ENCODE results near the gene NFYB. TPM values are rescaled to one million over a fixed set of nuclear protein-coding genes. Genes with fewer than 3 reads are reported as not detected.
"Not testable (repeated sequence)": the region's sequence is repeated elsewhere in the genome, so short reads cannot be mapped to it uniquely, and the experiment has no call there.

NFYB gene
- total RNA-seq, 2 donors from 2014 or later: 13.1 to 18.5 TPM

DNA sequence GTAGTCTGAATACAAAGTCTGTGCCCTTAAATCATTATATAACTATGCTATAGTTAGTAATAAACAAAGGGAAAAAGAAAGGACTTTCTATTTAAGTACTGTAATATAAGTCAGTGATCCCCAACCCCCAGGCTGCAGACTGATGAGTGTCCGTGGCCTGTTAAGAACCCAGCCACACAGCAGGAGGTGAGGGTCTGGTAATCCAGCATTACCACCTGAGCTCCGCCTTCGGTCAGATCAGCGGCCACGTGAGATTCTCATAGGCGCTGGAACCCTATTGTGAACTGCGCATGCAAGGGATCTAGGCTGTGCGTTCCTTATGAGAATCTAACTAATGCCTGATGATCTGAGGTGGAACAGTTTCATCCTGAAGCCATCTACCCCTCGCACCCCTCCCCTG, 15.7 kb downstream of the NFYB start:
- H3K27ac Mint-ChIP-seq: no peak overlapping the region
- no peaks in the 10 kb centered on the region for H3K27me3 Mint-ChIP-seq
- DNase-seq (ENCODE audit: low spot score) (no peak), ATAC-seq (no peak)
- H3K36me3 Mint-ChIP-seq: peaks cover 10% of the 10 kb centered on the region
- H3K9me3 Mint-ChIP-seq: no peaks in the 10 kb centered on the region
- no peak overlapping the region for H3K4me3 Mint-ChIP-seq
- H3K4me1 Mint-ChIP-seq (ENCODE audit: low read depth in 2 of 2): no peaks in the 10 kb centered on the region

DNA sequence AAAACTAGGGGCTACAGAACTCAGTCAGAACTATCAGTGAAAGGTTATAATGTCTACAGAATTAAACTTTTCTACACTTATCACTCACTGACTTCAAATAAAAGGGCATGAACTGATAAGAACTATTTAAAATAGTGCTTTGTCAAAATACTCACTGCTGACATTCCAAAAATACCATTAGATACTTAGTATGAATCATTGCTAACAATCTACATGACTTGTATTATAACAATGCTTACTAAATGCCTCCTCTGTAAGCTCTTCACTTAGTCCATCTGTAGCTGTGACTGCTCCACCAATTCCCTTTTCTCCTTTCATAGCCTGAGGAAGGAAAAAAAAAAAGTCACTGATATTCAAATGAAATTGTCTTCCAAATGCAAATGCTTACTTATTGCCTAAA, 17.0 kb downstream of the NFYB start:
- ATAC-seq (no peak), DNase-seq (ENCODE audit: low spot score) (no peak)
- Mint-ChIP-seq H3K9me3 (no peaks in the 10 kb centered on the region), H3K4me1 (ENCODE audit: low read depth in 2 of 2) (no peaks in the 10 kb centered on the region), H3K27me3 (no peaks in the 10 kb centered on the region), H3K27ac (no peak overlapping the region), H3K4me3 (no peak overlapping the region), H3K36me3 (peaks cover 4% of the 10 kb centered on the region)

GRCh38 chr12:104115587-104115975, 22.4 kb downstream of the NFYB start:
- ATAC-seq: no peak
- Mint-ChIP-seq H3K27me3 (no peaks in the 10 kb centered on the region), H3K36me3 (peaks cover 5% of the 10 kb centered on the region), H3K9me3 (no peaks in the 10 kb centered on the region), H3K4me1 (ENCODE audit: low read depth in 2 of 2) (peaks cover 5 to 10% of the 10 kb centered on the region in 2 donors), H3K27ac (peak overlapping the region in 1 of 2 donors; percentile 47), H3K4me3 (no peak overlapping the region)
- DNase-seq (ENCODE audit: low spot score): no peak

- peaks cover 5 to 10% of the 10 kb centered on the region in 2 donors for H3K4me1 Mint-ChIP-seq (ENCODE audit: low read depth in 2 of 2)
- not testable (repeated sequence) for H3K27me3 Mint-ChIP-seq; H3K4me3 Mint-ChIP-seq; ATAC-seq; H3K27ac Mint-ChIP-seq; DNase-seq (ENCODE audit: low spot score); H3K36me3 Mint-ChIP-seq; H3K9me3 Mint-ChIP-seq
Observed at GRCh38 chr12:104114834-104115586, 23.0 kb downstream of the NFYB start.

DNA sequence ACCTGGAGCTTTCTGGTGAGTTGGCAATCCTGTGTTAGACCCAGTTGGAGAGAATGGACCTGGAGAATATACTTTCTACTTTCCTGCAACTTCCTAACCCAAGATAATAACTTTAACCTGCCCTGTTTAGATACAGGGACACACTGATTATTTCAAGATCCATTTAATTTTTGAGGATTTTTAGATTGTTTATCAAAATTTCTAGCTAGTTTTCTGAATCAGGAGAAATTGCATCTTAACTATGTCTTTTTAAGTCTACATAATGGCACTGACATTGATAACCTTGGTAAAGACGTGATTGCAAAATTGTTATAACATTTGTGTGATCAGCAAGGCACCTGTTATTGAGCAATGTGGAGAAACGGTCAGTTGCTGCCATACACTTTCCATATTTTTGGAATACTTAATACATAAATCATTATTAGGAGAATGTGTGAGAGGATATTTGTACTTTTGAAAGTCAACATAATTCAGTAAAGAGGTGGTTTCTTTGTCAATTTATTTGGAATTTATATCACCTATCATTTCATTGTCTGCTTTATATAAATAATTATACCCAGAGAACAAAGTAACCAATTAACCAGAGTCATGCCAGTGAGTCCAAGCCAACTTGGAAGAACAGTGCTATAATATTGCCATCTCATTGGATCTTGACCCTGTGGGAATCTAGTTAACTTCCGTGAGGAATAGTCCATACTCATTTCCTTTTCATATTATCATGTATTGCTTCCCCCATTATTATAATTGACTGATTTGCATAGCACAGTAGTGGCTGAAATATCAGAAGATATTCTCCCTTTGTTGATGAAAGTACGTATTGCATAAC, 28.4 kb downstream of the NFYB start:
- no peak for DNase-seq (ENCODE audit: low spot score)
- H3K27me3 Mint-ChIP-seq: no peaks in the 10 kb centered on the region
- ATAC-seq: no peak
- H3K4me1 Mint-ChIP-seq (ENCODE audit: low read depth in 2 of 2): peaks cover 13 to 18% of the 10 kb centered on the region in 2 donors
- no peak overlapping the region for H3K4me3 Mint-ChIP-seq
- H3K27ac Mint-ChIP-seq: no peak overlapping the region
- no peaks in the 10 kb centered on the region for H3K9me3 Mint-ChIP-seq
- peaks cover 5% of the 10 kb centered on the region for H3K36me3 Mint-ChIP-seq

DNA sequence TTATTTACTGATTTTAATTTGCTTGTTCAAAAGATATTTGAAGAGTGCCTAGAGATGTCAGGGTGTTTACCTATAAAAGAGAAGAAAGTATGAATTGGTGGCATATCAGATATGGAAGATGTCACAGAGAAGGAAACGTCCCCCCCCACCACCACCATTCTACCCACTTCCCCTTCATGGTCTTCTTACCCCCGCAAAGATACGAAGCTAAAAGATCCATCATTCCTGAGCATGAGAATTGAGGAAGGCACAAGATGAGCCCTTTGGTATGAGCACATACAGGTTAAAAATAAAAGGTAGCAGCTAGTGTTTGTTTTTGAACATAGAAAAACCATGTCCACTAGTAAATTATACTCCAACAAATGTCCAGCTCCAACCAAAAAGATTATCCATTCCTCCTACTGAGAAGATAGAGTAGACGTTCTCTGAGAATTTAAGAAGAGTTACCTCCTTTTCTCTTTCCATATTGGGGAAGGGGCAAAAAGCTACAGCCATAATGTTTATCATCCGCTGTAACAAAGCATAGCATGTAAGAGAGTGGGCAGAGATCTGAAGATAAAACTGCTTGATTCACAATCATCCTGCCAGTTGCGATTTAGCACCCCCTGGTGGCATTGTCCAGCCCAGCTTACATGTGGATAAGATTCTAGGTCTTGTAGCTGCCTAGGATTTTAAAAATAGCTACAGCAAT, 29.1 kb downstream of the NFYB start:
- Mint-ChIP-seq H3K27me3 (no peaks in the 10 kb centered on the region), H3K27ac (no peak overlapping the region), H3K4me3 (no peak overlapping the region), H3K36me3 (peaks cover 5% of the 10 kb centered on the region), H3K9me3 (no peaks in the 10 kb centered on the region), H3K4me1 (ENCODE audit: low read depth in 2 of 2) (peaks cover 13 to 18% of the 10 kb centered on the region in 2 donors)
- DNase-seq (ENCODE audit: low spot score) (peak; percentile 85), ATAC-seq (peak; percentile 72 to 82)

DNA sequence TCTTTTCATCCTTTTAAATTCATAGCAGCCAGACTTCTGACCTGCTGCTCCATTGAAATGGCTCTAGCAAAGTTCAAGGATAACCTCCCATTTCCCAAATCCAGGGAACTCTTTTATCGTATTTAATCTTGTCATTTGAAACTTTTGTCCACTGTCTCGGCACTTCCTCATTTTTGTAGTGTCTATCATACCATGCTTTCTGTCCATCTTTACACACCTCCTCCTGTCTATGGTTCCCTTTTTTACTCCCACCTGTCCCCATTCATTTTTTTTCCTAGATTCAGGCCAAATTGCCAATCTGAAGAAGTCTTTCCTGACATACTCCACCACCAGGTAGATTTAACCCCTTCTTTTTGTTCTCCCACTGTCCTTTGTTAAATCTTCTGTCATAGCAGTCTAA, 31.0 kb downstream of the NFYB start:
- peaks cover 13 to 18% of the 10 kb centered on the region in 2 donors for H3K4me1 Mint-ChIP-seq (ENCODE audit: low read depth in 2 of 2)
- no peak for ATAC-seq
- no peak for DNase-seq (ENCODE audit: low spot score)
- H3K4me3 Mint-ChIP-seq: no peak overlapping the region
- no peak overlapping the region for H3K27ac Mint-ChIP-seq
- H3K36me3 Mint-ChIP-seq: peaks cover 5% of the 10 kb centered on the region
- H3K9me3 Mint-ChIP-seq: no peaks in the 10 kb centered on the region
- no peaks in the 10 kb centered on the region for H3K27me3 Mint-ChIP-seq

DNA sequence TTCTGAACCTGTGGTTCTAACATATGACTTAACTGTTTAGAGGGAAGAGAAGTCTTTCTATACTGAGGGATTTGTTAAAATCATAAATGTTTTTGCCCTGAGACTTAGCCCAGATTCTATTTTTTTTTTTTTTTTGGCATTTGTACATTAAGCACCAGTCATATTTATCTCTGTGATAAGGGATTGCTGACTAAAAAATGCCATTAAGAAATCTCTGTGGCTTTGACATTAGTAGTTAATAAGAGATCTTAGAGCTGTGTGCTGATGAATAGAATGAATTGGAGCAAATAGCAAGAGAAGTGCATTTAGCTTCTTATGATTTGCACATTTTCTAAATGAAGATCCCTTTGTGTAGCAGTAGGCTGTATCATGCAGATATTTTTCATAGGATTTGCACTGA, 32.5 kb downstream of the NFYB start:
- H3K4me1 Mint-ChIP-seq (ENCODE audit: low read depth in 2 of 2): peaks cover 8 to 12% of the 10 kb centered on the region in 2 donors
- H3K27ac Mint-ChIP-seq: no peak overlapping the region
- no peaks in the 10 kb centered on the region for H3K9me3 Mint-ChIP-seq
- H3K27me3 Mint-ChIP-seq: no peaks in the 10 kb centered on the region
- H3K4me3 Mint-ChIP-seq: no peak overlapping the region
- DNase-seq (ENCODE audit: low spot score) (no peak), ATAC-seq (no peak)
- H3K36me3 Mint-ChIP-seq: peaks cover 10% of the 10 kb centered on the region

GRCh38 chr12:104097954-104098353, 40.1 kb downstream of the NFYB start:
- peaks cover 19% of the 10 kb centered on the region for H3K36me3 Mint-ChIP-seq
- peaks cover 0 to 7% of the 10 kb centered on the region in 2 donors for H3K4me1 Mint-ChIP-seq (ENCODE audit: low read depth in 2 of 2)
- no peak overlapping the region for H3K4me3 Mint-ChIP-seq

DNA sequence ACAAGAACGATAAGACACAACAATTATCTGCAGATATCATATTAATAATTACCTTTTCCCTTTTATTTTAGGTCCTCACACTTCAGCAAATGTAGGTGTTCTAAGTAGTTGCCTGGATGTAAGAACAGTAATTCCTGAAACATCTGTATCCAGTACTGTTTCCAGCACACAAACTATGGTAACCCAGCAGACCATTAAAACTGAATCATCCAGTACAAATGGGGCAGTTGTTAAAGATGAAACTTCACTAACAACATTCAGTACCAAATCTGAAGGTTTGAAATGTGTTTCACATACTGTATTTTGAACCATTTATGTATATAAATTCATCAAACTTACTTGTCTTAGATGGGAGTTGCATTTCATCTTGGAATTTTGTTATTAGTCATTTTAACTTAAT, 42.7 kb downstream of the NFYB start:
- no peak for ATAC-seq
- H3K27ac Mint-ChIP-seq: peak overlapping the region in 1 of 2 donors; percentile 13
- peaks cover 0 to 7% of the 10 kb centered on the region in 2 donors for H3K4me1 Mint-ChIP-seq (ENCODE audit: low read depth in 2 of 2)
- H3K27me3 Mint-ChIP-seq: no peaks in the 10 kb centered on the region
- no peaks in the 10 kb centered on the region for H3K9me3 Mint-ChIP-seq
- no peak for DNase-seq (ENCODE audit: low spot score)
- no peak overlapping the region for H3K4me3 Mint-ChIP-seq
- peaks cover 20% of the 10 kb centered on the region for H3K36me3 Mint-ChIP-seq

More at GRCh38 chr12:104097954-104098353, 40.1 kb downstream of the NFYB start:
- no peak for ATAC-seq
- Mint-ChIP-seq H3K9me3 (no peaks in the 10 kb centered on the region), H3K27me3 (no peaks in the 10 kb centered on the region), H3K27ac (no peak overlapping the region)
- DNase-seq (ENCODE audit: low spot score): no peak

GRCh38 chr12:104094284-104094683, 43.7 kb downstream of the NFYB start:
- Mint-ChIP-seq H3K4me1 (ENCODE audit: low read depth in 2 of 2) (peaks cover 0 to 7% of the 10 kb centered on the region in 2 donors), H3K27ac (no peak overlapping the region), H3K4me3 (peak overlapping the region; percentile 9), H3K36me3 (peaks cover 24% of the 10 kb centered on the region), H3K9me3 (no peaks in the 10 kb centered on the region), H3K27me3 (no peaks in the 10 kb centered on the region)
- DNase-seq (ENCODE audit: low spot score): no peak
- ATAC-seq: no peak

- Mint-ChIP-seq H3K4me3 (no peak overlapping the region), H3K9me3 (no peaks in the 10 kb centered on the region), H3K27ac (no peak overlapping the region), H3K27me3 (no peaks in the 10 kb centered on the region), H3K4me1 (ENCODE audit: low read depth in 2 of 2) (peaks cover 0 to 7% of the 10 kb centered on the region in 2 donors), H3K36me3 (peaks cover 24% of the 10 kb centered on the region)
- ATAC-seq (no peak), DNase-seq (ENCODE audit: low spot score) (no peak)
Observed at GRCh38 chr12:104091136-104091535, 46.9 kb downstream of the NFYB start.

DNA sequence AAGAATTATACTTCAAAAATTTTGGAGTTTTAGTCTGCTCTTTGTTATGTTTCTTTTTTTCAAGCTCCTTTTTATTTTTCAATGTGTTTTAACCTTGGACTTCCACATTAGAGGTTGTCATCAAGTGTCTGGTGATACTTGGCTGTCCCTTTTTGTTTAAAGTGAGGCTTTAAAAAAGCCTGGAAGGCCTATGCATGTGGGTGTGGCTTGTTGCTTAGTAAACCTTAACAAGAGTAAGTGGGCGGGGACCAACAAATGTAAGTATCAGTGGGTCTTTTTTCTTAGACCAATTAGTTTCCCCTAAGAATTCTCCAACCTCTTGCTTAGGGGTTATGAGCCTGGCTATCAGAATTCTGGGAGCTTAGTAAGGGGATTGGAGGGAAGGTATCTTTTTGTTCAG, 47.3 kb downstream of the NFYB start:
- H3K27me3 Mint-ChIP-seq: no peaks in the 10 kb centered on the region
- no peak for ATAC-seq
- no peak overlapping the region for H3K4me3 Mint-ChIP-seq
- DNase-seq (ENCODE audit: low spot score): no peak
- no peak overlapping the region for H3K27ac Mint-ChIP-seq
- no peaks in the 10 kb centered on the region for H3K9me3 Mint-ChIP-seq
- H3K36me3 Mint-ChIP-seq: peaks cover 24% of the 10 kb centered on the region
- peaks cover 0 to 7% of the 10 kb centered on the region in 2 donors for H3K4me1 Mint-ChIP-seq (ENCODE audit: low read depth in 2 of 2)

Measured in natural killer cell treated with Interleukin-12 subunit alpha and Interleukin-12 subunit beta and Interleukin-15 and Interleukin-18, amount 100 ng/mL, for 72 hours (primary cell).